ENCODE measurements around the gene EPHA10.

DNA sequence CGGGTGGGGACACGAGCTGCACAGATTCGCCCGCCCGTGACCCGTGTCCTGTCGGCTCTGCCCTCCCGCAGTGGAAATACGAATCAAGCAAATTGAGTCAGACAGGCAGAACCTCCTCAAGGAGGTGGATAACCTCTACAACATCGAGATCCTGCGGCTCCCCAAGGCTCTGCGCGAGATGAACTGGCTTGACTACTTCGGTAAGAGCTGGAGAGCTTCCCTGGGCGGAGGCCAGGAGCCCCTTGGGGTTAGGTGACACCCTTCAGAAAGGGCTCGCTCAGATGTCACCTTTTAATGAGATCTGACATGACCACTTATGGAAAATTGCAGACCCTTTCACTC, 72.1 kb downstream of the EPHA10 start:
- TF ChIP-seq POLR2AphosphoS5 (IDR thresholded peaks at IDR 0.05) (no peak), POLR2A (IDR thresholded peaks at IDR 0.05; ENCODE audit: low read depth) (no peak), EP300 (IDR thresholded peaks at IDR 0.05) (no peak)
- TF ChIP-seq, protein P1, sequence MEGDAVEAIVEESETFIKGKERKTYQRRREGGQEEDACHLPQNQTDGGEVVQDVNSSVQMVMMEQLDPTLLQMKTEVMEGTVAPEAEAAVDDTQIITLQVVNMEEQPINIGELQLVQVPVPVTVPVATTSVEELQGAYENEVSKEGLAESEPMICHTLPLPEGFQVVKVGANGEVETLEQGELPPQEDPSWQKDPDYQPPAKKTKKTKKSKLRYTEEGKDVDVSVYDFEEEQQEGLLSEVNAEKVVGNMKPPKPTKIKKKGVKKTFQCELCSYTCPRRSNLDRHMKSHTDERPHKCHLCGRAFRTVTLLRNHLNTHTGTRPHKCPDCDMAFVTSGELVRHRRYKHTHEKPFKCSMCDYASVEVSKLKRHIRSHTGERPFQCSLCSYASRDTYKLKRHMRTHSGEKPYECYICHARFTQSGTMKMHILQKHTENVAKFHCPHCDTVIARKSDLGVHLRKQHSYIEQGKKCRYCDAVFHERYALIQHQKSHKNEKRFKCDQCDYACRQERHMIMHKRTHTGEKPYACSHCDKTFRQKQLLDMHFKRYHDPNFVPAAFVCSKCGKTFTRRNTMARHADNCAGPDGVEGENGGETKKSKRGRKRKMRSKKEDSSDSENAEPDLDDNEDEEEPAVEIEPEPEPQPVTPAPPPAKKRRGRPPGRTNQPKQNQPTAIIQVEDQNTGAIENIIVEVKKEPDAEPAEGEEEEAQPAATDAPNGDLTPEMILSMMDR (IDR thresholded peaks at IDR 0.05): no peak
